ENCODE measurements around the gene FNBP1. TPM values are rescaled to one million over a fixed set of nuclear protein-coding genes. Genes with fewer than 3 reads are reported as not detected.
"Not testable (repeated sequence)": the region's sequence is repeated elsewhere in the genome, so short reads cannot be mapped to it uniquely, and the experiment has no call there.

The FNBP1 gene
- total RNA-seq, 2 donors from 2014 or later = 124 to 141 TPM

- peak overlapping the region; percentile 72 to 81 for H3K27ac Mint-ChIP-seq
- ATAC-seq (no peak), DNase-seq (ENCODE audit: low spot score) (no peak)
- H3K4me1 Mint-ChIP-seq (ENCODE audit: low read depth in 2 of 2) = peaks cover 47 to 57% of the 10 kb centered on the region in 2 donors
- no peaks in the 10 kb centered on the region for H3K27me3 Mint-ChIP-seq
- H3K9me3 Mint-ChIP-seq = no peaks in the 10 kb centered on the region
- H3K4me3 Mint-ChIP-seq = peak overlapping the region; percentile 45
- H3K36me3 Mint-ChIP-seq = peaks cover 12% of the 10 kb centered on the region
Measured at GRCh38 chr9:129989362-129989708, 53.7 kb downstream of the FNBP1 start.

- Mint-ChIP-seq H3K27me3 (no peaks in the 10 kb centered on the region), H3K27ac (peak overlapping the region; percentile 72 to 81), H3K4me1 (ENCODE audit: low read depth in 2 of 2) (peaks cover 42 to 52% of the 10 kb centered on the region in 2 donors), H3K4me3 (peak overlapping the region; percentile 45), H3K36me3 (peaks cover 7% of the 10 kb centered on the region), H3K9me3 (no peaks in the 10 kb centered on the region)
- DNase-seq (ENCODE audit: low spot score) (no peak), ATAC-seq (no peak)
Measured at GRCh38 chr9:129988607-129989361, 54.2 kb downstream of the FNBP1 start.

- ATAC-seq (no peak), DNase-seq (ENCODE audit: low spot score) (no peak)
- Mint-ChIP-seq H3K27ac (peak overlapping the region; percentile 61 to 66), H3K4me1 (ENCODE audit: low read depth in 2 of 2) (peaks cover 42 to 51% of the 10 kb centered on the region in 2 donors), H3K36me3 (peaks cover 6% of the 10 kb centered on the region), H3K27me3 (no peaks in the 10 kb centered on the region), H3K4me3 (peak overlapping the region; percentile 23), H3K9me3 (no peaks in the 10 kb centered on the region)
Measured at GRCh38 chr9:129987941-129988340, 55.0 kb downstream of the FNBP1 start.

GRCh38 chr9:129987047-129987446, 55.9 kb downstream of the FNBP1 start:
- peaks cover 41 to 50% of the 10 kb centered on the region in 2 donors for H3K4me1 Mint-ChIP-seq (ENCODE audit: low read depth in 2 of 2)
- peak overlapping the region; percentile 36 for H3K4me3 Mint-ChIP-seq
- no peaks in the 10 kb centered on the region for H3K9me3 Mint-ChIP-seq
- no peak for DNase-seq (ENCODE audit: low spot score)
- peak in 1 of 2 donors; percentile 79 for ATAC-seq
- peak overlapping the region; percentile 61 to 66 for H3K27ac Mint-ChIP-seq
- H3K36me3 Mint-ChIP-seq = peaks cover 6% of the 10 kb centered on the region
- H3K27me3 Mint-ChIP-seq = no peaks in the 10 kb centered on the region

- H3K4me3 Mint-ChIP-seq; H3K36me3 Mint-ChIP-seq; H3K9me3 Mint-ChIP-seq; DNase-seq (ENCODE audit: low spot score); H3K27me3 Mint-ChIP-seq; ATAC-seq: not testable (repeated sequence)
- H3K4me1 Mint-ChIP-seq (ENCODE audit: low read depth in 2 of 2) = peaks cover 41 to 42% of the 10 kb centered on the region in 2 donors
- peak overlapping the region in 1 of 2 donors; percentile 86 for H3K27ac Mint-ChIP-seq
Measured at GRCh38 chr9:129984589-129984988, 58.4 kb downstream of the FNBP1 start.

- Mint-ChIP-seq H3K36me3 (peaks cover 3% of the 10 kb centered on the region), H3K4me3 (no peak overlapping the region), H3K27me3 (no peaks in the 10 kb centered on the region), H3K4me1 (ENCODE audit: low read depth in 2 of 2) (peaks cover 40 to 41% of the 10 kb centered on the region in 2 donors), H3K9me3 (no peaks in the 10 kb centered on the region), H3K27ac (peak overlapping the region; percentile 35 to 62)
- no peak for ATAC-seq
- no peak for DNase-seq (ENCODE audit: low spot score)
Measured at GRCh38 chr9:129983891-129984290, 59.1 kb downstream of the FNBP1 start.

GRCh38 chr9:129981180-129981907, 61.6 kb downstream of the FNBP1 start:
- H3K4me3 Mint-ChIP-seq = no peak overlapping the region
- H3K9me3 Mint-ChIP-seq = no peaks in the 10 kb centered on the region
- peaks cover 25 to 37% of the 10 kb centered on the region in 2 donors for H3K4me1 Mint-ChIP-seq (ENCODE audit: low read depth in 2 of 2)
- H3K36me3 Mint-ChIP-seq = peaks cover 4% of the 10 kb centered on the region
- no peak for ATAC-seq
- no peaks in the 10 kb centered on the region for H3K27me3 Mint-ChIP-seq
- H3K27ac Mint-ChIP-seq = peak overlapping the region; percentile 36 to 74
- no peak for DNase-seq (ENCODE audit: low spot score)

GRCh38 chr9:129980224-129980623, 62.8 kb downstream of the FNBP1 start:
- not testable (repeated sequence) for H3K4me3 Mint-ChIP-seq; H3K9me3 Mint-ChIP-seq; H3K27me3 Mint-ChIP-seq; ATAC-seq; DNase-seq (ENCODE audit: low spot score); H3K36me3 Mint-ChIP-seq
- peak overlapping the region; percentile 26 to 76 for H3K27ac Mint-ChIP-seq
- H3K4me1 Mint-ChIP-seq (ENCODE audit: low read depth in 2 of 2) = peaks cover 20 to 35% of the 10 kb centered on the region in 2 donors

- Mint-ChIP-seq H3K4me3 (no peak overlapping the region), H3K9me3 (no peaks in the 10 kb centered on the region), H3K27ac (peak overlapping the region; percentile 36 to 76), H3K27me3 (no peaks in the 10 kb centered on the region), H3K4me1 (ENCODE audit: low read depth in 2 of 2) (peaks cover 13 to 29% of the 10 kb centered on the region in 2 donors), H3K36me3 (peaks cover 4% of the 10 kb centered on the region)
- DNase-seq (ENCODE audit: low spot score) (no peak), ATAC-seq (no peak)
Measured at GRCh38 chr9:129979071-129979745, 63.8 kb downstream of the FNBP1 start.

- Mint-ChIP-seq H3K9me3 (no peaks in the 10 kb centered on the region), H3K27ac (no peak overlapping the region), H3K27me3 (no peaks in the 10 kb centered on the region), H3K4me1 (ENCODE audit: low read depth in 2 of 2) (peaks cover 7 to 13% of the 10 kb centered on the region in 2 donors), H3K4me3 (no peak overlapping the region), H3K36me3 (no peaks in the 10 kb centered on the region)
- ATAC-seq (no peak), DNase-seq (ENCODE audit: low spot score) (no peak)
Measured at GRCh38 chr9:129972816-129973215, 70.2 kb downstream of the FNBP1 start.

- no peak for ATAC-seq
- H3K9me3 Mint-ChIP-seq = no peaks in the 10 kb centered on the region
- DNase-seq (ENCODE audit: low spot score) = no peak
- H3K4me1 Mint-ChIP-seq (ENCODE audit: low read depth in 2 of 2) = peaks cover 26 to 33% of the 10 kb centered on the region in 2 donors
- no peaks in the 10 kb centered on the region for H3K27me3 Mint-ChIP-seq
- H3K4me3 Mint-ChIP-seq = no peak overlapping the region
- peak overlapping the region; percentile 50 to 76 for H3K27ac Mint-ChIP-seq
- H3K36me3 Mint-ChIP-seq = peaks cover 13% of the 10 kb centered on the region
Measured at GRCh38 chr9:129968690-129969485, 74.1 kb downstream of the FNBP1 start.

- no peaks in the 10 kb centered on the region for H3K27me3 Mint-ChIP-seq
- H3K9me3 Mint-ChIP-seq = no peaks in the 10 kb centered on the region
- ATAC-seq (no peak), DNase-seq (ENCODE audit: low spot score) (no peak)
- peaks cover 57 to 63% of the 10 kb centered on the region in 2 donors for H3K4me1 Mint-ChIP-seq (ENCODE audit: low read depth in 2 of 2)
- H3K27ac Mint-ChIP-seq = peak overlapping the region; percentile 93 to 96
- peaks cover 13% of the 10 kb centered on the region for H3K36me3 Mint-ChIP-seq
- H3K4me3 Mint-ChIP-seq = no peak overlapping the region
Measured at GRCh38 chr9:129964901-129965734, 77.9 kb downstream of the FNBP1 start.
